ENCODE measurements around the gene DDIAS.

- TF ChIP-seq CTCF (IDR thresholded peaks at IDR 0.05) (no peak), POLR2AphosphoS5 (IDR thresholded peaks at IDR 0.05) (no peak)
These were observed 3.3 kb upstream of the DDIAS start for GRCh38 chr11:82898241-82898640.

Data from sigmoid colon (tissue), 4 donors.